HL-60/S4 treated with retinoic acid at 250 ng/mL for 4 days and 3 days (cell line): ENCODE data around the gene MRPL10.
"Not testable (repeated sequence)": the region's sequence is repeated elsewhere in the genome, so short reads cannot be mapped to it uniquely, and the experiment has no call there.

Experiments
- in situ Hi-C: fragments of 300-500 bp; cut with MboI; formaldehyde crosslinking; loops from 2 replicates; pipeline ENCODE4 v1.7.0; 2022; ENCODE audit warnings: low sequenced_read_pairs

The MRPL10 gene

DNA sequence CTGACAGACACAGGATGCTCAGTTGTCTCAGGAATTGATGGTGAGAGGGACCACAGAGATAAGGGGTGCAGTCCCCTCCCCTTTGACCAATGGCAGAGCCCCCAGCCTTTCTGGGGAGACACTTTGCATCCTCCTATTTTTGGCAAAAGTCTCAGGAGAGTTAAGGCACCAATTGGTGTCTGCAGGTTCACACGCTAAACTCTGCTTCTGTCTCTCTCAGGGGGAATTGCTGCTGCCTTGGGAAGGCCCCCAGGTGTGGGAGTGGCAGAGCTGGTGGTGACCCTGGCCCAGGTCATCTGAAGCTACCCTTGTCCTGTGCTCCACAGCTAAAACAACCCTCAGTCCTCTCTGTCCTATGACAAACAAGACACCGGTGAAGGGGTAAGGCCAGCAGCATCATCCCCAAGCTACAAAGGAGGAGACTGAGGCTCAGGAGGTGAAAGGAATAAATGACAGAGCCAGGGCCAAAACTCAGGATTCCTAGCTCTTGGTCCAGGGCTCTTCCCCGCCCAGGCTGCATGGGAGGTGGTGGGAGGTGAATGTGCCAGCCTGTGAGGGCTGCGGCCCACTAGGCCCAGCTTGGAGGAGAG lies 30.1 kb downstream of the MRPL10 start:
- in situ Hi-C loops: no loop called here

DNA sequence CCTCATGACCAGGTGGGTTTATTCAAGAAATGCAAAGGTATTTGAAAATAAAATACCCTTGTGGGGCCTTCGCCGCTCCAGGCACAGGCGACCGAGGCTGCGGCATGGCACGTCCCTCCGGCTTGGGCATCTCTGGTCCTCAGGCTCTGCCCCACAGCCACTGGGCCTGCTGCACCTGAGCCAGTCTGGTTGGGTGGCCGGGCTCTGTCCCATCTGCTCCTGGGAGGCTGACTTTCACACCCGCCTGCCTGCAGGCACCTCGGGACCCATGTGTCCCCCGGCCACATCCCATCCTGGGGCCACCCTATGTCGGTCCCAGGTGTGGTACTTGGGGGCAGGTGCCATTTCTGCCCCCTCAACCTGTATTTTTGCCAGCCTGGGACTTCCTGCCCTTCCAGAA lies 30.7 kb downstream of the MRPL10 start:
- in situ Hi-C loops: no loop called here

DNA sequence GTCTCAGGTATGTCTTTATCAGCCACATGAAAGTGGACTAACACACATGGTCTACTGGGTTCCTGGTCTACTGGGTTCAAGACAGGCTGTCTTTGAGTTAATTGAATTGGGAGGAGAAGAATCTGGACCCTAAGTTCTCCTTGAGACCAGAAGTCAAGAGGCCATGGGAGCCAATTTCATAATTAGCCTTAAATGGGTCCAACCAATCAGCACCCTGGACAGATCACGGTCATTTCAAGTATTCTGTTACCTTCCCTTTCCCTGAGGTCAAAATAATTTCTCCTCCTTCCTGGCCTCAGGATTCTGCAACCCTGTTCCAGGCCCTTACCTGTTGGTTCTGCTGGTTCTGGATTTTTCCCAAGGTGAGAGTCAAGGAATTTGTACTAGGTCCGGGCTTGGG lies 33.5 kb downstream of the MRPL10 start:
- in situ Hi-C loops: no loop called here

DNA sequence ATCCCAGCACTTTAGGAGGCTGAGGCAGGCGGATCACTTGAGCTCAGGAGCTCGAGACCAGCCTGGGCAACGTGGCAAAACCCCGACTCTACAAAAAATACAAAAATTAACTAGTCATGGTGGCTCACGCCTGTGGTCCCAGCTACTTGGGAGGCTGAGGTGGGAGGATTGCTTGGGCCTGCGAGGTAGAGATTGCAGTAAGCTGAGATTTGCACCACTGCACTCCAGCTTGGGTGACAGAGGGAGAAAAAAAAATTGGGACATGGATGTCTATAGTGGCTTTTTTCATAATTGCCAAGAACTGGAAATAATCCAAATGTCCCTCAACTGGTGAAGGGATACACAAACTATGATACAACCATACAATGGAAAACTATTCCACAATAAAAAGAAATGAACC lies 38.4 kb downstream of the MRPL10 start:
- in situ Hi-C loops: no loop called here

DNA sequence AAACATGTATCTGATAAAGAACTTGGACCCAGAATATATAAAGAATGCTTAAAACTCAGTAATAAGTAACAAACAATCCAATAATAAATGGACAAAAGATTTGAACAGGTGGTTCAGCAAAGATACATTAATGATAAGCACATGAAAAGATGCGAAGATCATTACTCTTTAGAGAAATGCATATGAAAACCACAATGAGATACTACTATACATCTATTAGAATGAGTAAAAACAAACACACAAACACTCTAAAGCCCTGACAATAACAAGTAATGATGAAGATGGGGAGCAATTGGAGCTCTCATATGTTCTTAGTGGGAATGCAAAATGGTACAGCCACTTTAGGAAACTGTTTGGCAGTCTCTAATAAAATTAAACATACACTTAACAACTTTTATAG lies 38.9 kb downstream of the MRPL10 start:
- in situ Hi-C loops: no loop called here

DNA sequence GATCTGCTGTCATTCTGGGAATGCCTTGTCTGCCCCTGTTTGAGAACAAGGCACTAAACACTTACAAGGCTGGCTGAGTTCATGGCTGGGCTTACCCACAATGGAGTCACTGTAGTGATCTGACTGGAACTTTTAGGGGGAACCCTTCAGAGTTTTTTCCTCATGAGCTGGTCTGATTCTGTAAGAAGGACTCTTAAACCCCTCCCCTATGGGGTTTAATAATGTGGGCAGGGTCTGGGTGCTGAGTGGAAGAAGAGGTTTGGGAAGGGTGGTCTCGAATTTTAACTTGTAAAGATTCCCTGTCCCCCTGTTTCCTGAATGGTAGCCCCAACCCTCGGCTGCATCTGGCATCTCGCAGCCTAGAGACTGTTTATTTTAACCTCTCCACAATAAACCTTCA lies 40.3 kb downstream of the MRPL10 start:
- in situ Hi-C loops: no loop called here

DNA sequence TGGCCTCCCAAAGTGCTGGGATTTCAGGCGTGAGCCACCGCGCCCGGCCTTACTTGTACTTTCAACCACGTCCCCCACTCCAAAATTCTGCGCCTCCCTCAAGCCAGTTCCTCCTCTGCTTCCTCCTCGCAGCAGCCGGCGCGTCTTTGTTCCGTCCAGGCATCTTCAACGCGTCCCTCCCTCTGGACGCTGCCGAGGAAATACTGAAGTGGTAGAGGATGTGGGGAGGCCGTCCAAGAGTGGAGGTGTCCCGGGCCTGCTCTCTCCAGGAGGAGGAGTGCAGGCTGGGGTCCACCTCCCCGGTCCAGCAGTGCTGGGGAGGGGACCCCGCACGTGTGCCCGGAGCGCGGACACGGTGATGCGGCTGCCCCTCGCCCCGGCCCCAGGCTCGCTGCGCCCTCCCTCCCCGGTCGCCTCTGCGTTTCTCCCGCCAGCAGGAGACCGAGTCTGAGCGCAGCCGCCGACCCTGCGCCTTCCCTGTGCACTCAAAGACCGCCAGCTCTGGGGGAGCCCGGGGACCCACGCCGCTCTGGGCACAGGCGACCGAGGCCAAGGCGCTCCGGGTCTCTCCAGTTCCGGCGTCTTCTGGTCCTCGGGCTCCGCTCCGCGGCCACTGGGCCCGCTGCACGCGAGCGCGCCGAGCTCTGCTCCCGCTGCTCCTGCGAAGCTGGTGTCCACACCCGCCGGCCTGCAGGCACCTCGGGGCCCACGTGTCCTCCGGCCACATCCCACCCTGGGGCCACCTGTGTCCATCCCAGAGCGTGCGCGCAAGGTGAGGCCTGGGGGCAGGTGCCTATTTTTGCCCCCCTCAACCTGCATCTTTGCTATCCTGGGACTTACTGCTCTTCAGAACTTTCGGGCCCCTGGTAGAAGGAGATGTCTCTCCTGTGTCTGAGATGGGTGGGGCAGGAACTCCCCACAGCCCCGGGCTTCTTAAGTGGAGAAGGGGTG lies 41.5 kb downstream of the MRPL10 start:
- in situ Hi-C loops: no loop called here

DNA sequence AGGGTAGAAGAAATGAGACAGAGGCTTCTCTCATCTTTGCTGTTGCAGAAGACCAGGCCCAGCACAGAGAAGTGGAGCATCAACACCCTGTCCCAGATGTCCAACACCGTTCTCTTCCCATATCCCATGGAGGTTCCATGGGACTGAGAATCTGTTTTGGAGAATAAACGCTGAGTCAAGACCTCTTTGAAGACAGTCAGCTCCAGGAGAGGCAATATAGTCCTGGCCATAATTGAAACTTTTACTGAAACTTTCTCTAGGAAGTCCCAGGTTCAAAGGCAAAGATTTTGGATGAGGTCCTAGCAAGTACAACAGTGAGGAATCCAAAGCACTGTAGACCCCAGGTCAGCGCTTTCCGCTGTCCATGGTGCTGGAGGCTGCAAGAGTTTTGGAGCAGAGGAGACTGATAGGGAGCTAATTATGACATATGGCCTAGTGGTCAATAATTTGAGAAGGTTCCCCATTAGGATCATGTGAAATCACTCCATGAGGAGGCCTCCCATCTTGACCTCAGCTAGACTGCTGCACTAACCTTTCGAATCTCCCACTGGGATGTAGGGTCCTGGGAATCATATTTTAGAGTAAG lies 45.7 kb downstream of the MRPL10 start:
- in situ Hi-C loops: no loop called here

DNA sequence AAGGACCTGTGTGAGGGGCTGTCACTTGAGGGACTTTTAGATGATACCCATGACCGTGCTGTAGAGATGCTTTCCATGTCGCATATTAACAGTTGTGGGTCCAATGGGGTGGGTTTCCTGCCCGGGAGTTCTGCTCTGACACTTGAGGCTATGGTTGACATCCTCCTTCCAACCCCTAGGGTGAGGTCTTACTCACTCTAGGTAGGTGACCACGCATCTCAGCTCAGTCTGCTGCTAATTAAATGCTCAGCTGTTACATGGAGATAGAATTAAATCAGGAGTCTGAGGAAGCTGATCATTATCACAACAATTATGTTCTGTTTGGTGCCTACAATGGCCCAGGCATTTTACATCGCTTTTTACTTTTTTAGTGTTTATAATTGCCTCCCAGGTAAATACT lies 49.9 kb downstream of the MRPL10 start:
- in situ Hi-C loops: no loop called here

DNA sequence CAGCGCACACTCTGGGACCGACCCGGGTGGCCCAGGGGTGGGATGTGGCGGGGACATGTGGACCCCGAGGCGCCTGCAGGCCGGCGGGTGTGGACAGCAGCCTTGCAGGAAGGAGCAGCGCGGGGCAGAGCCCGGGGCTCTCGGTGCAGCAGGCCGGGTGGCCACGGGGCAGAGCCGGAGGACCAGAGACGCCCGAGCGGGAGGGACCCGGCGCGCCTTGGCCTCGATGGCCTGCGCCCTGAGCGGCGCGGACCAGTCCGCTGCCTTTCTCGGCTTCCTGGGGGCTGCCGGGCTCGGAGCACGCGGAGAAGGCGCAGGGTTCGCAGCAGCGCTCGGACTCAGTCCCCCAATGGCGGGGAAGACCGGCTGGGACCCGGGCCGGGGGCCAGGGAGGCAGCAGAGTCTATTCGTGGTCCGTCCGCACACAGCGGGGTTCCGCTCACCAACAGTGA lies 53.1 kb downstream of the MRPL10 start:
- in situ Hi-C loops: no loop called here

DNA sequence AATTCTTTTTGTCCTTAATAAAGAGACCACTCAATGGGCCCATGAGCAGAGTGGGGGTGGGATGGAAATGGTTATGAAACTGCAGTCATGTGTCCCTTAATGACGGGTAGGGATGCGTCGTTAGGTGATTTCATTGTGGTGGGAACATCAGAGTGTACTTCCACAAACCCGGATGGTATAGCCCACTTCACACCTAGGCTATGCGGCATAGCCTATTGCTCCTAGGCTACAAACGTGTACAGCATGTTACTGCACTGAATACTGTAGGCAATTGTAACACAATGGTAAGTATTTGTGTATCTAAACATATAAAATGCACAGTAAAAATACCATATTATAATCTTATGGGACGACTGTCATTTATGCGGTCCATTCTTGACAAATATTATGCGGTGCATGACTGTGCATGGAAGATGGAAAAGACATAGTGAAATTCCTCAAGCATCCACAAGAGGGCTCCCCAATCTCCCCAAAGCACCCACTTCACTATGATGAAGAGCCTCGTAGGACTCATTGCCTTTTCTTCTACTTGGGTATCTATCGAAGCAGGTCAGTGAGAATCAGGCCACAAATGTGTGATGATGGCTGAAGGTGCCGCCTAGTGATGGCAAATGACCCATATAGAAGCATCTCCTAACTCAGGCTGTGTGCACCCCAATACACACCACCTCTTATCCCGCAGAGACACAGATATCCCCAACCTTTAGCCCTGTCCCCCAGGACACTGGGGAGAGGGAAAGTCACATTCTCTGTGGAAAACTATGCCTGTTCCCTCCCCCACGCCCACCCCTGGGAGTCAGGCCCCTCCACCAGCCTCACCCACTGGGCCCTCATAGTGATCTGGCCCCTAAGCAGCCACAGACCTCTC lies 54.8 kb downstream of the MRPL10 start:
- in situ Hi-C loops: no loop called here

DNA sequence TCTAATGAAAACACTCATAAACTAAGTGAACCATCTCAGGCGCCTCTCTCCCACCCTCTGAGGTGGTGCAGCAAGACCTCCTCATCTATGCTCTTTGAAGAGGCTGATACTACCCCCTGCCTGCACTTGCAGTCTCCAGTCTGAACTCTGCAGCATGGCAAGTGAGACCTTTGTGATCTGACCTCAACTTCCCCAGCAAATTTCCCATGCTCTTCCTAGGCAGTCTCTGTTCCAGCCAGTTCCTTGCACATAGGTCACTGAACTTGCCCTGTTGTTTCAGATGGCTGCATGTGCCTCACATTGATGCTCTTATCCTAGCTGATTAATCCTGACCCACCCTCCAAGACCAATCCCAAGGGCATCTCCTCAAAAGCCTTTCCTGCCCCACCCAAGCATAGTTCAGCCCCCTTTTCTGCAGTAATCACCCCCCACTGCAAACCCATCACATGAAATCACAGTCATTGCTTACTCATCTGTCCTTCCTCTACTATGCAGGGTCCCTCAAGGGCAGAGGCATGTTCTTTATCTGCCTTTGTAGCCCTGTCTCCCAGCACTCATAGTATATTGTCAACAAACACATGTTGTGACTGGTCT lies 56.3 kb downstream of the MRPL10 start:
- in situ Hi-C loops: no loop called here

DNA sequence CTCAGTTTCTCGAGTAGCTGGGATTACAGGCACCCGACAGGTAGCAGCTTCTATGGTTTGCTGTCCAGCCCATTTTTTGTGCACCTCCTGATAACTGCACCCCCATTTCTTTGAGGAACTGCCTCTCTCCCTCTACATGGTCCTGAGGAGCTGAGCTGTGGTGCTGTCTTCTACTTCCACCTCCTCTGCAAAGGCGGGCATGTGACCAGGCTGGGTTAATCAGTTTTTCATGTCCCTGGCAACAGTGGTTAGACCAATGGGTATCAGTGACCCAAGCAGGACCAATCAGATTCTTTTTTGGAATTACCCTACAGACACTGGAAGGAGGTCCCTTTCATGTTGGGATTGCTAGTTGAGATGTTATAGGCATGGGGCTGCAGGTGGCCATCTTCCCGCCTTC lies 57.0 kb downstream of the MRPL10 start:
- in situ Hi-C loops: no loop called here

DNA sequence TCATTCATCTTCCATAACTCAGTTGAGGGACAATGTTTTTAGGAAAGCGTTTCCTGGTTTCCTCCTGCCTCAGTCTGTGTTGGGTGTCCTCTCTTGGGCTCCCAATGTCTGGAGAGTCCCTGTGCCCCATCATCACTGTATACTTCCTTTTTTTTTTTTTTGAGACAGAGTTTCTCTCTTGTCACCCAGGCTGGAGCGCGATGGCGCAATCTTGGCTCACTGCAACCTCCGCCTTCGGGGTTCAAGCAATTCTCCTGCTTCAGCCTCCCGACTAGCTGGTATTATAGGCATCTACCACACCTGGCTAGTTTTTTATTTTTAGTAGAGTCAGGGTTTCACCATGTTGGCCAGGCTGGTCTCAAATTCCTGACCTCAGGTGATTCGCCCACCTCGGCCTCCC lies 57.7 kb downstream of the MRPL10 start:
- in situ Hi-C loops: not testable (repeated sequence)
